GM04503 (cell line): Measurements from ENCODE around the gene FAM110C.
"Not testable (repeated sequence)": the region's sequence is repeated elsewhere in the genome, so short reads cannot be mapped to it uniquely, and the experiment has no call there.

Experiments used
- DNase-seq: peaks from one replicate; pipeline ENCODE4 v3.0.0-alpha.2; 2012; ENCODE audit warnings: low read depth

FAM110C gene

GRCh38 chr2:44748-45341, 1.5 kb downstream of the FAM110C start:
- DNase-seq: no peak

GRCh38 chr2:42788-43187, 3.5 kb downstream of the FAM110C start:
- DNase-seq: no peak

GRCh38 chr2:40465-40864, 5.8 kb downstream of the FAM110C start:
- no peak for DNase-seq

- no peak for DNase-seq
Observed at GRCh38 chr2:38155-38554, 8.2 kb downstream of the FAM110C start.

- no peak for DNase-seq
Observed at GRCh38 chr2:36318-36717, 10.0 kb downstream of the FAM110C start.

GRCh38 chr2:35852-36251, 10.5 kb downstream of the FAM110C start:
- no peak for DNase-seq

- DNase-seq: no peak
Observed at GRCh38 chr2:33620-34019, 12.7 kb downstream of the FAM110C start.

- no peak for DNase-seq
Observed at GRCh38 chr2:32068-32467, 14.2 kb downstream of the FAM110C start.

- no peak for DNase-seq
Observed at GRCh38 chr2:29253-29652, 17.1 kb downstream of the FAM110C start.

GRCh38 chr2:28406-28975, 17.8 kb downstream of the FAM110C start:
- DNase-seq: no peak

- DNase-seq: no peak
Observed at GRCh38 chr2:26891-27290, 19.4 kb downstream of the FAM110C start.

- DNase-seq: no peak
Observed at GRCh38 chr2:25543-25942, 20.8 kb downstream of the FAM110C start.

- not testable (repeated sequence) for DNase-seq
Observed at GRCh38 chr2:24591-24990, 21.7 kb downstream of the FAM110C start.

- no peak for DNase-seq
Observed at GRCh38 chr2:24107-24506, 22.2 kb downstream of the FAM110C start.

- no peak for DNase-seq
Observed at GRCh38 chr2:23283-23682, 23.0 kb downstream of the FAM110C start.

GRCh38 chr2:22244-22643, 24.1 kb downstream of the FAM110C start:
- not testable (repeated sequence) for DNase-seq

GRCh38 chr2:20259-20658, 26.0 kb downstream of the FAM110C start:
- not testable (repeated sequence) for DNase-seq

- no peak for DNase-seq
Observed at GRCh38 chr2:19505-19904, 26.8 kb downstream of the FAM110C start.

- DNase-seq: no peak
Observed at GRCh38 chr2:18402-19271, 27.7 kb downstream of the FAM110C start.

- DNase-seq: not testable (repeated sequence)
Observed at GRCh38 chr2:15916-16315, 30.4 kb downstream of the FAM110C start.

GRCh38 chr2:11248-11941, 34.9 kb downstream of the FAM110C start:
- no peak for DNase-seq

GRCh38 chr2:10222-10875, 36.0 kb downstream of the FAM110C start:
- DNase-seq: no peak
